Astrocyte (in vitro differentiated cells and primary cell): ENCODE results near the gene TMEM200C. TPM values are rescaled to one million over a fixed set of nuclear protein-coding genes. Genes with fewer than 3 reads are reported as not detected.
A peak's percentile ranks its signal among the peaks of the same experiment; 100 is the strongest.

Experiments used
- DNase-seq: peaks from one replicate; pipeline ENCODE4 v3.0.0-alpha.2; 2010; ENCODE audit warnings: low read depth
- FAIRE-seq: peaks from 2 replicates; lab custom pipeline; 2011; peaks lifted over from hg19 to GRCh38; lab: Jason Lieb, UNC
- H2AFZ ChIP-seq: 2 replicates; pipeline ENCODE4 v1.6.0; 2012; ENCODE audit warnings: low read depth, low read length, inconsistent platforms
- H3K27ac ChIP-seq: 2 replicates; pipeline ENCODE4 v1.5.1; 2011; ENCODE audit warnings: low read depth, low read length, inconsistent platforms
- H3K27me3 ChIP-seq: 2 replicates; pipeline ENCODE4 v1.6.0; 2011; ENCODE audit warnings: low read length, inconsistent platforms; ENCODE audit not compliant: insufficient read depth
- H3K36me3 ChIP-seq: 2 replicates; pipeline ENCODE4 v1.5.1; 2011; ENCODE audit warnings: low read length, inconsistent platforms; ENCODE audit not compliant: insufficient read depth
- H3K4me1 ChIP-seq: 2 replicates; pipeline ENCODE4 v1.5.1; 2011; ENCODE audit warnings: low read length, inconsistent platforms; ENCODE audit not compliant: insufficient read depth
- H3K4me2 ChIP-seq: 2 replicates; pipeline ENCODE4 v1.6.0; 2012; ENCODE audit warnings: low read length, inconsistent platforms
- H3K4me3 ChIP-seq: 2 replicates; pipeline ENCODE4 v1.5.1; 2011; ENCODE audit warnings: low read depth, mild to moderate bottlenecking, low read length, inconsistent platforms; ENCODE audit not compliant: insufficient read depth
- H3K79me2 ChIP-seq: 2 replicates; pipeline ENCODE4 v1.6.0; 2012; ENCODE audit warnings: mild to moderate bottlenecking, low read length, inconsistent platforms; ENCODE audit not compliant: insufficient read depth
- H3K9ac ChIP-seq: 2 replicates; pipeline ENCODE4 v1.6.0; 2012; ENCODE audit warnings: mild to moderate bottlenecking, low read length, inconsistent platforms
- H3K9me3 ChIP-seq: 2 replicates; pipeline ENCODE4 v1.5.1; 2012; ENCODE audit warnings: low read depth, mild to moderate bottlenecking, low read length, inconsistent platforms; ENCODE audit not compliant: insufficient read depth
- H4K20me1 ChIP-seq: 2 replicates; pipeline ENCODE4 v1.6.0; 2012; ENCODE audit warnings: low read length, inconsistent platforms; ENCODE audit not compliant: insufficient read depth
- H3K27ac Mint-ChIP-seq: one replicate; pipeline ENCODE4 v1.8.0; 2021; ENCODE audit warnings: mild to moderate bottlenecking, mixed read lengths; ENCODE audit not compliant: unreplicated experiment
- H3K27me3 Mint-ChIP-seq: one replicate; pipeline ENCODE4 v1.8.0; 2021; ENCODE audit warnings: low read depth, mixed read lengths; ENCODE audit not compliant: unreplicated experiment
- H3K36me3 Mint-ChIP-seq: one replicate; pipeline ENCODE4 v1.8.0; 2021; ENCODE audit warnings: low read depth, mixed read lengths; ENCODE audit not compliant: unreplicated experiment
- H3K4me1 Mint-ChIP-seq: one replicate; pipeline ENCODE4 v1.8.0; 2021; ENCODE audit warnings: low read depth, mixed read lengths; ENCODE audit not compliant: unreplicated experiment
- H3K4me3 Mint-ChIP-seq: one replicate; pipeline ENCODE4 v1.8.0; 2021; ENCODE audit warnings: mild to moderate bottlenecking, moderate library complexity, mixed read lengths; ENCODE audit not compliant: unreplicated experiment
- H3K9me3 Mint-ChIP-seq: one replicate; pipeline ENCODE4 v1.8.0; 2021; ENCODE audit warnings: mild to moderate bottlenecking, mixed read lengths; ENCODE audit not compliant: unreplicated experiment
- EZH2 ChIP-seq: IDR thresholded peaks from 2 replicates; pipeline ENCODE4 v1.6.1; 2012; ENCODE audit warnings: mild to moderate bottlenecking, low read length, inconsistent platforms; ENCODE audit not compliant: insufficient read depth
- total RNA-seq: library from RNA; stranded (reverse); gene quantifications from 2 replicates; pipeline ENCODE4 v1.2.1, GENCODE V29; 2021
- TF ChIP-seq, protein P1 (sequence below): IDR thresholded peaks from 2 replicates; pipeline ENCODE4 v1.5.1; 2011; ENCODE audit warnings: low read depth, mild to moderate bottlenecking, inconsistent platforms, low read length, moderate library complexity; ENCODE audit not compliant: insufficient read depth

Gene TMEM200C
- total RNA-seq, 1 donor from 2014 or later: 11.3 TPM

DNA sequence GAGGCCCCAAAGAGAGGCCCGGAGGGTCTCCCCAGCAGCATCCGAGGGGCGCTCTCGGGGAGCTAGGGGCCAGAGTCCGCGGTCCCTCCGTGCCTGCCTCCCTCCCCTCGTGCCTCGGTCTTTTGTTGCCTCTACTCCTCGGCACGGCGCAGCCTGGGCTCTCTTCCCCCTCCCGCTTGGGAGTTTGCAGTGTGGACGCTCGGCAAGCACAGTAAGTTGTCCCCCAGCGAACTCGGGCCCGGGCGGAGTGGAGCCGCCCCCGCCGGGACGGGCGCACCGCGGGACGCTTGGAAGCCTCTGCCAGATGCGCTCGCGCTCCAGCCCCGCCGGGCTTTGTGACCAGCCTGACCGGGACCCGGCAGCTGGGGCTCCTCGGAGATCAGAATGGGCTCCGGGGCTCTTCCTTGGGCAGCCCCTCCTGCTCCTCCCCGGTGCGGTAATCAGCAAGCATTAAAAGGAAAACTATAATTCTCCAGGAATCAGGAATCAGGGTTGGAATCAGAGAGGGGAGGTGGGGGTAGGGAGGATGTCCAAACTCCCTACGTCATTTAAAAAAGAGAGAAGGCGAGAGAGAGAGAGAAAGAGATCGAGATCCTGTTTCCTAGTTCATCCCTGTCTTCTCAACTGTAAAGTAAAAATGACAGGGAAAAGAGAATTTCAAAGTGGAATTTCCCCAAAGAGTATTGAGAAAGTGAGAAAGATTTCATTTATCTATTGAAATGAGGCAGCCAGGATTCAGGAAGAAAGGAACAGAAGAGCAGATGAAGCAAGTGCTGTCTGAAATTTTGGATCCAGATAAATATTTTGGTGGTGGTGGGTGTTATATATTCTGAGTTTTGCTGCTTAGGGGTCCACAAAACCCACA lies 786 bp upstream of the TMEM200C start:
- DNase-seq (peak; percentile 59), FAIRE-seq (no peak)
- peak overlapping the region; percentile 93 for H3K27ac Mint-ChIP-seq
- Histone ChIP-seq H3K4me3 (peak overlapping the region; percentile 60), H3K27ac (peak overlapping the region; percentile 56), H3K79me2 (peaks cover 10% of the 10 kb centered on the region), H4K20me1 (no peaks in the 10 kb centered on the region), H3K9me3 (no peaks in the 10 kb centered on the region), H3K27me3 (peaks cover 14% of the 10 kb centered on the region), H2AFZ (peak overlapping the region; percentile 83), H3K4me1 (peaks cover 10% of the 10 kb centered on the region), H3K9ac (peak overlapping the region; percentile 83), H3K4me2 (peak overlapping the region; percentile 89), H3K36me3 (no peaks in the 10 kb centered on the region)
- TF ChIP-seq, protein P1, sequence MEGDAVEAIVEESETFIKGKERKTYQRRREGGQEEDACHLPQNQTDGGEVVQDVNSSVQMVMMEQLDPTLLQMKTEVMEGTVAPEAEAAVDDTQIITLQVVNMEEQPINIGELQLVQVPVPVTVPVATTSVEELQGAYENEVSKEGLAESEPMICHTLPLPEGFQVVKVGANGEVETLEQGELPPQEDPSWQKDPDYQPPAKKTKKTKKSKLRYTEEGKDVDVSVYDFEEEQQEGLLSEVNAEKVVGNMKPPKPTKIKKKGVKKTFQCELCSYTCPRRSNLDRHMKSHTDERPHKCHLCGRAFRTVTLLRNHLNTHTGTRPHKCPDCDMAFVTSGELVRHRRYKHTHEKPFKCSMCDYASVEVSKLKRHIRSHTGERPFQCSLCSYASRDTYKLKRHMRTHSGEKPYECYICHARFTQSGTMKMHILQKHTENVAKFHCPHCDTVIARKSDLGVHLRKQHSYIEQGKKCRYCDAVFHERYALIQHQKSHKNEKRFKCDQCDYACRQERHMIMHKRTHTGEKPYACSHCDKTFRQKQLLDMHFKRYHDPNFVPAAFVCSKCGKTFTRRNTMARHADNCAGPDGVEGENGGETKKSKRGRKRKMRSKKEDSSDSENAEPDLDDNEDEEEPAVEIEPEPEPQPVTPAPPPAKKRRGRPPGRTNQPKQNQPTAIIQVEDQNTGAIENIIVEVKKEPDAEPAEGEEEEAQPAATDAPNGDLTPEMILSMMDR: no peak
- peak; percentile 37 for TF ChIP-seq EZH2
- peaks cover 35% of the 10 kb centered on the region for H3K4me1 Mint-ChIP-seq
- peaks cover 5% of the 10 kb centered on the region for H3K27me3 Mint-ChIP-seq
- H3K4me3 Mint-ChIP-seq: peak overlapping the region; percentile 93
- H3K9me3 Mint-ChIP-seq: no peaks in the 10 kb centered on the region
- H3K36me3 Mint-ChIP-seq: peaks cover 6% of the 10 kb centered on the region

DNA sequence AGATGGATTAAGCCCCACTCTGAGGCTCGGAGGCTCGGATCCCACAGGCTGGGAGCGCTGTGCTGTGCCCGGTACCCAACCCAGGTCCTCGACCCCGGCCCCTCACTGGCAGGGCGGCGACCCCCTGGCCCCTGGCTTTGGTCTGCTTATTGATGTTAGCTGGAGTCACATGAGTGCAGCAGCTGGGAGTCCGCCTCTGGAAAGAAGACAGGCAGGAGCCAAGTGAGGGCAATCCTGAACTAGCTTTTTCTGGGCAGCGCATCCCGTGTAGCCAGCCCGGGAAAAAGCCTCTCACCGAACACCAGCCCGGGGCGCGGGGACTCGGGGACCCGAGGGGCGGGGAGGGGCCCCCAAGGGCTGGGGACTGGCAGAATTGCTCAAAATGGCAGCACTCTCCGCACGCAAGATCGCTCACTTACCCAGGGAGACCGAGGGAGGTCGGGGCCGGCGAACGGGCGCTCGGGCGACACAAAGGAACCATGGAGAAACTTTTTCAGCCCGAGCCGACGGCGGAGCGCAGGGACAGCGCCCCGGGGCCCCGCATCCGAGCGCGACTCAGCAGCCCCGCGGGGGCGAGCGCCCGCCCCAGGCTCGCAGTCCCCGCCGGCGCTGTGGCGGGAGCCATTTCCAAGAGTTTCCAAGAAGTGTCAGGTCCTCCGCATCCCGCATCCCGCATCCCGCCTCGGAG lies 567 bp downstream of the TMEM200C start:
- H3K4me2 ChIP-seq: peak overlapping the region; percentile 83
- Mint-ChIP-seq H3K9me3 (no peaks in the 10 kb centered on the region), H3K4me3 (peak overlapping the region; percentile 90), H3K27me3 (peaks cover 5% of the 10 kb centered on the region), H3K27ac (peak overlapping the region; percentile 47), H3K4me1 (peaks cover 24% of the 10 kb centered on the region), H3K36me3 (peaks cover 6% of the 10 kb centered on the region)
- H3K9me3 ChIP-seq: no peaks in the 10 kb centered on the region
- DNase-seq (peak; percentile 2), FAIRE-seq (no peak)
- no peaks in the 10 kb centered on the region for H3K36me3 ChIP-seq
- peak overlapping the region; percentile 54 for H3K4me3 ChIP-seq
- TF ChIP-seq, protein P1: no peak
- peak; percentile 44 for TF ChIP-seq EZH2
- peaks cover 6% of the 10 kb centered on the region for H3K4me1 ChIP-seq
- peaks cover 14% of the 10 kb centered on the region for H3K27me3 ChIP-seq
- H3K9ac ChIP-seq: peak overlapping the region; percentile 77
- peak overlapping the region; percentile 54 for H2AFZ ChIP-seq
- H3K27ac ChIP-seq: peak overlapping the region; percentile 22
- no peaks in the 10 kb centered on the region for H4K20me1 ChIP-seq
- peaks cover 10% of the 10 kb centered on the region for H3K79me2 ChIP-seq
